Panc1 (cell line): Measurements from ENCODE around the gene CKS1B.

Source experiments
- CTCF ChIP-seq: fragments of 450-650 bp; IDR thresholded peaks from 2 replicates; pipeline ENCODE4 v1.5.1; 2017; ENCODE audit warnings: mild to moderate bottlenecking
- POLR2AphosphoS5 ChIP-seq: IDR thresholded peaks from 2 replicates; pipeline ENCODE4 v1.6.1; 2012; ENCODE audit warnings: mild to moderate bottlenecking, low read depth, low read length, moderate library complexity

- TF ChIP-seq CTCF, result 0 out of 2 replicates have a peak, but pooled peaks have one; percentile 43
- TF ChIP-seq POLR2AphosphoS5, result no peak
These were observed 25.3 kb downstream of the CKS1B start for GRCh38 chr1:154999571-155000410.
